Measurements from ENCODE around the gene SLC29A2.

DNA sequence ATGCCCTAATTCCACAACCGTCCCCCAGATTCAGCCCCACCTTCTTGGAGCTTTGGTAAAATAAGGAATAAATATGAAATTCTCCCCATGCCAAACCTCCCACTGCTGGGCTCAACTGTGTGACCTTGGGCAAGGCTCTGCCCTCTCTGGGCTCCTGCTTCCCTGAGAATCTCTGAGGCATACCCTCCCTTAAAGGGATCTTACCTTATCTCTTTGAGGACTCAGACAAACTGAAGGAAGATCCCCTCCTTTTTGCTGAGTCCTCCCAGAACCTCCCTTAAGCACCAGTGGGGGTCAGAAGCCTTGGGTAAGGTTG, 57.4 kb downstream of the SLC29A2 start:
- no peak for TF ChIP-seq TAF1 (IDR thresholded peaks at IDR 0.05; ENCODE audit: low read depth, low read length)
- TF ChIP-seq, protein P1, sequence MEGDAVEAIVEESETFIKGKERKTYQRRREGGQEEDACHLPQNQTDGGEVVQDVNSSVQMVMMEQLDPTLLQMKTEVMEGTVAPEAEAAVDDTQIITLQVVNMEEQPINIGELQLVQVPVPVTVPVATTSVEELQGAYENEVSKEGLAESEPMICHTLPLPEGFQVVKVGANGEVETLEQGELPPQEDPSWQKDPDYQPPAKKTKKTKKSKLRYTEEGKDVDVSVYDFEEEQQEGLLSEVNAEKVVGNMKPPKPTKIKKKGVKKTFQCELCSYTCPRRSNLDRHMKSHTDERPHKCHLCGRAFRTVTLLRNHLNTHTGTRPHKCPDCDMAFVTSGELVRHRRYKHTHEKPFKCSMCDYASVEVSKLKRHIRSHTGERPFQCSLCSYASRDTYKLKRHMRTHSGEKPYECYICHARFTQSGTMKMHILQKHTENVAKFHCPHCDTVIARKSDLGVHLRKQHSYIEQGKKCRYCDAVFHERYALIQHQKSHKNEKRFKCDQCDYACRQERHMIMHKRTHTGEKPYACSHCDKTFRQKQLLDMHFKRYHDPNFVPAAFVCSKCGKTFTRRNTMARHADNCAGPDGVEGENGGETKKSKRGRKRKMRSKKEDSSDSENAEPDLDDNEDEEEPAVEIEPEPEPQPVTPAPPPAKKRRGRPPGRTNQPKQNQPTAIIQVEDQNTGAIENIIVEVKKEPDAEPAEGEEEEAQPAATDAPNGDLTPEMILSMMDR (IDR thresholded peaks at IDR 0.05; ENCODE audit: control extremely low read depth in 1 of 3, insufficient read depth in 1 of 3, low read depth in 1 of 3, low read length in 3 of 3), result no peak
- no peak for TF ChIP-seq POLR2A (IDR thresholded peaks at IDR 0.05; ENCODE audit: control extremely low read depth in 1 of 2, low read depth in 2 of 2, low read length in 2 of 2)
- no peak for TF ChIP-seq MAFK (IDR thresholded peaks at IDR 0.05; ENCODE audit: low read depth, low read length)
- TF ChIP-seq EP300 (IDR thresholded peaks at IDR 0.05; ENCODE audit: borderline replicate concordance in 1 of 2, low read depth in 2 of 2, low read length in 2 of 2), result no peak
- no peak for TF ChIP-seq NRF1 (IDR thresholded peaks at IDR 0.05; ENCODE audit: low read depth, low read length)
- no peak for TF ChIP-seq GABPA (IDR thresholded peaks at IDR 0.05; ENCODE audit: borderline replicate concordance, insufficient read depth, low read length)
- no peak for TF ChIP-seq CHD1 (IDR thresholded peaks at IDR 0.05; ENCODE audit: low read depth, low read length)
- TF ChIP-seq CBX8 (IDR thresholded peaks at IDR 0.05; ENCODE audit: borderline replicate concordance, low read depth, low read length), result no peak
- no peak for TF ChIP-seq YY1 (IDR thresholded peaks at IDR 0.05; ENCODE audit: low read depth, low read length)
